HepG2 (cell line): ENCODE data around the gene SOCS1. TPM values are rescaled to one million over a fixed set of nuclear protein-coding genes. Genes with fewer than 3 reads are reported as not detected.

ENCODE experiments used
- ATAC-seq: fragments of 200-7000 bp; cut with Tn5 transposase; 3 replicates; pipeline ENCODE4 v1.9.1; 2020; ENCODE audit warnings: mild to moderate bottlenecking, moderate library complexity
- BruUV-seq: library from RNA; stranded (reverse); fragments of 400-500 nt; replicated peaks from 2 replicates; lab custom pipeline; 2021; lab: Mats Ljungman, UMichigan
- CTCF ChIA-PET: fragments of 300-600 bp; formaldehyde crosslinking; extraction: SDS; loops from one replicate; lab custom pipeline; 2021; ENCODE audit warnings: low total read pairs, inconsistent platforms, low intra/inter-chr PET ratio; lab: Yijun Ruan, JAX
- POLR2A ChIA-PET: fragments of 350-600 bp; sonication (Branson Sonifier 250); formaldehyde crosslinking; loops from one replicate; lab custom pipeline; 2020; ENCODE audit warnings: antibody characterized with exemption, inconsistent platforms; lab: Yijun Ruan, JAX
- DNase-seq: peaks from one replicate; pipeline ENCODE4 v3.0.0-alpha.2; 2015; ENCODE audit warnings: low spot score
- FAIRE-seq: peaks from 3 replicates; lab custom pipeline; 2011; peaks lifted over from hg19 to GRCh38; lab: Jason Lieb, UNC
- H2AFZ ChIP-seq: one replicate; pipeline ENCODE4 v1.6.1; 2011; ENCODE audit warnings: low read length, inconsistent platforms
- H3K27ac ChIP-seq: fragments of 300-600 bp; 3 replicates; pipeline ENCODE4 v1.8.0; 2011; ENCODE audit warnings: mixed run types, mild to moderate bottlenecking, mixed read lengths, low read length, inconsistent platforms; ENCODE audit not compliant: insufficient read depth; ENCODE audit errors: extremely low read length
- H3K27me3 ChIP-seq, 2 experiments: fragments of 200-600 bp in 1 of 2; 2 replicates in 1 of 2; 3 replicates in 1 of 2; pipeline versions ENCODE4 v1.6.0 to v1.8.0; 2011; ENCODE audit warnings: low read length in 2 of 2, mild to moderate bottlenecking in 2 of 2, moderate library complexity in 2 of 2, inconsistent platforms in 1 of 2; ENCODE audit not compliant: insufficient read depth in 2 of 2, control insufficient read depth in 1 of 2
- H3K36me3 ChIP-seq, 2 experiments: fragments of 200-600 bp in 1 of 2; replicated peaks in 1 of 2; 2 replicates in 1 of 2; 3 replicates in 1 of 2; pipeline versions ENCODE4 v1.5.1 to v1.8.0; 2011; ENCODE audit warnings: low read length in 2 of 2, inconsistent platforms in 1 of 2; ENCODE audit not compliant: insufficient read depth in 2 of 2, control insufficient read depth in 1 of 2
- H3K4me1 ChIP-seq: 2 replicates; pipeline ENCODE4 v1.5.1; 2012; ENCODE audit warnings: low read length, inconsistent platforms; ENCODE audit not compliant: insufficient read depth
- H3K4me2 ChIP-seq: 2 replicates; pipeline ENCODE4 v1.6.0; 2011; ENCODE audit warnings: low read depth, low read length, inconsistent platforms
- H3K4me3 ChIP-seq, 3 experiments: fragments of 200-600 bp in 1 of 3; sonication (generic), shearing (Covaris generic) in 1 of 3; replicated peaks in 1 of 3; 2 replicates each; pipeline ENCODE4 v1.5.1; 2011 to 2016; ENCODE audit warnings: low read length in 3 of 3, inconsistent platforms in 2 of 3, low read depth in 2 of 3, mild to moderate bottlenecking in 2 of 3, control low read depth in 1 of 3, mixed read lengths in 1 of 3; ENCODE audit not compliant: insufficient read depth in 1 of 3
- H3K79me2 ChIP-seq: one replicate; pipeline ENCODE4 v1.6.1; 2011; ENCODE audit warnings: low read length, inconsistent platforms; ENCODE audit not compliant: insufficient read depth
- H3K9ac ChIP-seq: 2 replicates; pipeline ENCODE4 v1.6.0; 2011; ENCODE audit warnings: mild to moderate bottlenecking, low read depth, low read length, inconsistent platforms; ENCODE audit not compliant: insufficient read depth
- H3K9me3 ChIP-seq: 2 replicates; pipeline ENCODE4 v1.5.1; 2012; ENCODE audit warnings: mild to moderate bottlenecking, low read length
- H4K20me1 ChIP-seq: 2 replicates; pipeline ENCODE4 v1.6.0; 2011; ENCODE audit warnings: inconsistent platforms, mild to moderate bottlenecking, low read length, moderate library complexity; ENCODE audit not compliant: insufficient read depth
- BCL6 ChIP-seq: IDR thresholded peaks from 2 replicates; pipeline ENCODE4 v1.6.1; 2016; ENCODE audit warnings: missing genetic modification reagents, missing compliant biosample characterization
- ELF4 ChIP-seq: sonication (generic); formaldehyde crosslinking; IDR thresholded peaks from 2 replicates; pipeline ENCODE4 v1.5.0; 2020; ENCODE audit warnings: missing genetic modification reagents, mild to moderate bottlenecking, moderate library complexity, borderline replicate concordance
- FOXC1 ChIP-seq: sonication (generic); formaldehyde crosslinking; IDR thresholded peaks from 2 replicates; pipeline ENCODE4 v1.8.0; 2022; ENCODE audit warnings: mild to moderate bottlenecking, missing genetic modification reagents, borderline replicate concordance
- PPARG ChIP-seq: conservative IDR thresholded peaks from 2 replicates; pipeline ENCODE4 v1.6.1; 2016; ENCODE audit warnings: missing biosample characterization, missing genetic modification reagents
- REPIN1 ChIP-seq: sonication (generic); formaldehyde crosslinking; IDR thresholded peaks from 2 replicates; pipeline ENCODE4 v1.8.0; 2022; ENCODE audit warnings: missing genetic modification reagents, low read depth, mild to moderate bottlenecking, borderline replicate concordance
- SMYD3 ChIP-seq: sonication (generic); formaldehyde crosslinking; IDR thresholded peaks from 2 replicates; pipeline ENCODE4 v1.8.1; 2023; ENCODE audit warnings: mild to moderate bottlenecking, missing genetic modification reagents
- SOX6 ChIP-seq, 2 experiments: fragments of 450-650 bp in 1 of 2; sonication (generic) in 1 of 2; formaldehyde crosslinking in 1 of 2; IDR thresholded peaks; 2 replicates each; pipeline versions ENCODE4 v1.4.0 to v1.6.1; 2017 to 2020; ENCODE audit warnings: antibody characterized with exemption in 1 of 2, mild to moderate bottlenecking in 1 of 2, missing genetic modification reagents in 1 of 2
- TARDBP ChIP-seq: sonication (generic); formaldehyde crosslinking; IDR thresholded peaks from 2 replicates; pipeline ENCODE4 v1.8.0; 2022; ENCODE audit warnings: mild to moderate bottlenecking, missing genetic modification reagents
- TCF7L2 ChIP-seq: IDR thresholded peaks from 2 replicates; pipeline ENCODE4 v1.6.1; 2011; ENCODE audit warnings: mild to moderate bottlenecking, low read depth, low read length, moderate library complexity
- ZC3H13 ChIP-seq: sonication (generic); formaldehyde crosslinking; IDR thresholded peaks from 2 replicates; pipeline ENCODE4 v1.8.1; 2023; ENCODE audit warnings: mild to moderate bottlenecking, missing genetic modification reagents, moderate library complexity
- ZNF83 ChIP-seq: sonication (generic); formaldehyde crosslinking; IDR thresholded peaks from 2 replicates; pipeline ENCODE4 v1.4.0; 2020; ENCODE audit warnings: missing genetic modification reagents, mild to moderate bottlenecking, borderline replicate concordance
- ZSCAN21 ChIP-seq: sonication (generic); formaldehyde crosslinking; IDR thresholded peaks from 2 replicates; pipeline ENCODE4 v1.8.0; 2022; ENCODE audit warnings: mild to moderate bottlenecking, missing genetic modification reagents, moderate library complexity, borderline replicate concordance
- WGBS: methylation state at CpG from one replicate; pipeline ENCODE4 v1.1.6; 2017; ENCODE audit warnings: low lambda C conversion rate; 5-methylcytosine and 5-hydroxymethylcytosine counted together
- in situ Hi-C: cut with HindIII; loops from 2 replicates; pipeline ENCODE4 v1.10.0; 2017; ENCODE audit warnings: low pct_unique_long_range_greater_than_20kb; ENCODE audit not compliant: extremely low pct_ligation_motif_present
- intact Hi-C: fragments of 100-400 bp; cut with micrococcal nuclease; formaldehyde crosslinking; loops from one replicate; pipeline ENCODE4 v1.10.0; 2022; ENCODE audit not compliant: unreplicated experiment
- polyA plus RNA-seq, 8 experiments: library from polyadenylated mRNA; depleted of rRNA in 3 of 8; stranded (reverse) in 7 of 8; unstranded in 1 of 8; fragments of >200 nt; fragmentation: Illumina TruSeq in 4 of 8; extraction: Trizol in 4 of 8; gene quantifications; 2 replicates each; pipeline versions ENCODE4 v1.2.1 to v1.2.3, GENCODE V29; 2011 to 2016; ENCODE audit warnings: low read depth in 4 of 8, missing spikeins in 1 of 8, mixed read lengths in 1 of 8; ENCODE audit not compliant: insufficient read depth in 1 of 8
- total RNA-seq, 5 experiments: library from RNA; depleted of rRNA; stranded (reverse); fragments of >200 nt; fragmentation: Illumina TruSeq; extraction: Trizol; gene quantifications; 2 replicates each; pipeline ENCODE4 v1.2.3, GENCODE V29; 2016; ENCODE audit warnings: low read depth in 1 of 5
- TF ChIP-seq, protein P1 (sequence below): sonication (generic); formaldehyde crosslinking; IDR thresholded peaks from 2 replicates; pipeline ENCODE4 v1.4.0; 2020; ENCODE audit warnings: missing genetic modification reagents, borderline replicate concordance
- TF ChIP-seq, protein P2 (sequence below): sonication (generic); formaldehyde crosslinking; IDR thresholded peaks from 2 replicates; pipeline ENCODE4 v1.5.1; 2020; ENCODE audit warnings: mild to moderate bottlenecking, missing genetic modification reagents, moderate library complexity

SOCS1 gene
- total and polyA plus RNA-seq, 2 of the 13 experiments (the other 11 are each of a cell fraction or from before 2014, with no cell fraction given): 5.3 to 6.3 TPM

DNA sequence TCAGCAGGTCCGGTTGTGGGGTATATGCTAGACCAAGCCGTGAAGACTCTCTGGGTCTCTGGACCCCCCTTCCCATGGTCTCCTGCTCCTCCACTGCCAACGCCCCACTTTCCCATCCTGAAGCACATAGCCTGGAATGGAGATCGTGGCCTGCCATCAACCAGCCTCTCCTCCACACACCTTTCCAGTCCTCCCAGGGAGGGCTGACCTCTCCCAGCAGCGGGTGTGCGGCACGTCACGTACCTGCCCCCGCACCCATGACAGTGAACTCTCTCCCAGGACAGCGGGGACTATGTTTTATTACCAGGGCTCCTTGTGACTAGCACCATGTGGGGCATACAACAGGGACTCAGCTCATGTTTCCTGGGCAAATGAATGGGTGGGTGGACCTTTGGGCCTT lies 15.6 kb upstream of the SOCS1 start (continued):
- TF ChIP-seq FOXC1 (CRISPR knock-in tag) (0 out of 2 replicates have a peak, but pooled peaks have one; percentile 43), ZSCAN21 (CRISPR knock-in tag) (0 out of 2 replicates have a peak, but pooled peaks have one; percentile 17), ZC3H13 (CRISPR knock-in tag) (no peak), TCF7L2 (no peak)

DNA sequence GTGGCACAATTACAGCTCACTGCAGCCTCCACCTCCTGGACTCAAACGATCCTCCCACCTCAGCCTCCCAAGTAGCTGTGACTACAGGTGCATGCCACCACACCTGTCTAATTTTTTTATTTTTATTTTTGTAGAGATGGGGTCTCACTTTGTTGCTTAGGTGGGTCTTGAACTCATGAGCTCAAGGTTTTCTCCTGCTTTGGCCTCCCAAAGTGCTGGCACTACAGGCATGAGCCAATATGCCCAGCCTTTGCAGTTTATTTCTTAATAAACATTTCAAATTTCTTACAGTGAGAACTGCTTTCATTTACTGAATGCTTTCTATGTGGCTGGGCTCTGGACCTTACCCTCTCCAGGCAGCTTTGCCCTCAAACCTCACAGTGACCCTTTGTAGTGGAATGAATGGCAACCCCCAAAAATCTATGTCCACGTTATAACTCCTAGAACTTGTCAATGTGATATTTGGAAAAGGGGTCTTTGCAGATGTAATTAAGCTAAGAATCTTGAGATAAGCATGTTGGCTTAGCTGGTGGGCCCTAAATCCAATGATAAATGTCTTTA lies 14.7 kb upstream of the SOCS1 start:
- H2AFZ ChIP-seq: no peak overlapping the region
- ATAC-seq (peak; percentile 37), DNase-seq (peak; percentile 69), FAIRE-seq (peak; percentile 82)
- intact Hi-C loops (no loop called here), in situ Hi-C loops (no loop called here)
- POLR2A ChIA-PET: interaction anchor here (0.6 to 14.0 kb wide), 5 partner anchors 9 to 101 kb away, joined by 3 to 351 read pairs (median 5); partner anchors contain the start of gene SOCS1
- H3K9me3 ChIP-seq: peaks cover 5% of the 10 kb centered on the region; the same call in 1 of the 2 replicates
- peak overlapping the region; percentile 58 for H3K27ac ChIP-seq
- no TSS peak for BruUV-seq
- peaks cover 89% of the 10 kb centered on the region for H3K4me1 ChIP-seq
- peak overlapping the region; percentile 31 for H3K4me2 ChIP-seq
- CTCF ChIA-PET: no interaction called here
- WGBS: 42% methylated on average over 2 of the region's 2 CpGs
- H3K4me3 ChIP-seq: no peak overlapping the region
- H3K9ac ChIP-seq: peak overlapping the region; percentile 19; the same call in 1 of the 2 replicates
- H3K79me2 ChIP-seq: no peaks in the 10 kb centered on the region
- H3K27me3 ChIP-seq: no peaks in the 10 kb centered on the region
- H3K36me3 ChIP-seq: no peaks in the 10 kb centered on the region
- H4K20me1 ChIP-seq: no peaks in the 10 kb centered on the region
- TF ChIP-seq SMYD3 (CRISPR knock-in tag) (0 out of 2 replicates have a peak, but pooled peaks have one; percentile 62), TARDBP (peak; percentile 68), REPIN1 (peak; percentile 44; the same call in 1 of the 2 replicates), PPARG (CRISPR knock-in tag) (0 out of 2 replicates have a peak, but pooled peaks have one; percentile 16), BCL6 (0 out of 2 replicates have a peak, but pooled peaks have one; percentile 24), ZNF83 (CRISPR knock-in tag) (no peak), SOX6 (IDR thresholded peaks at IDR 0.05) (no peak), SOX6 (CRISPR knock-in tag; IDR thresholded peaks at IDR 0.05) (peak; percentile 49), ELF4 (CRISPR knock-in tag) (peak; percentile 33; the same call in 1 of the 2 replicates)
- TF ChIP-seq, protein P1, sequence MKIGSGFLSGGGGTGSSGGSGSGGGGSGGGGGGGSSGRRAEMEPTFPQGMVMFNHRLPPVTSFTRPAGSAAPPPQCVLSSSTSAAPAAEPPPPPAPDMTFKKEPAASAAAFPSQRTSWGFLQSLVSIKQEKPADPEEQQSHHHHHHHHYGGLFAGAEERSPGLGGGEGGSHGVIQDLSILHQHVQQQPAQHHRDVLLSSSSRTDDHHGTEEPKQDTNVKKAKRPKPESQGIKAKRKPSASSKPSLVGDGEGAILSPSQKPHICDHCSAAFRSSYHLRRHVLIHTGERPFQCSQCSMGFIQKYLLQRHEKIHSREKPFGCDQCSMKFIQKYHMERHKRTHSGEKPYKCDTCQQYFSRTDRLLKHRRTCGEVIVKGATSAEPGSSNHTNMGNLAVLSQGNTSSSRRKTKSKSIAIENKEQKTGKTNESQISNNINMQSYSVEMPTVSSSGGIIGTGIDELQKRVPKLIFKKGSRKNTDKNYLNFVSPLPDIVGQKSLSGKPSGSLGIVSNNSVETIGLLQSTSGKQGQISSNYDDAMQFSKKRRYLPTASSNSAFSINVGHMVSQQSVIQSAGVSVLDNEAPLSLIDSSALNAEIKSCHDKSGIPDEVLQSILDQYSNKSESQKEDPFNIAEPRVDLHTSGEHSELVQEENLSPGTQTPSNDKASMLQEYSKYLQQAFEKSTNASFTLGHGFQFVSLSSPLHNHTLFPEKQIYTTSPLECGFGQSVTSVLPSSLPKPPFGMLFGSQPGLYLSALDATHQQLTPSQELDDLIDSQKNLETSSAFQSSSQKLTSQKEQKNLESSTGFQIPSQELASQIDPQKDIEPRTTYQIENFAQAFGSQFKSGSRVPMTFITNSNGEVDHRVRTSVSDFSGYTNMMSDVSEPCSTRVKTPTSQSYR (CRISPR knock-in tag): peak; percentile 59; the same call in 1 of the 2 replicates
- TF ChIP-seq, protein P2, sequence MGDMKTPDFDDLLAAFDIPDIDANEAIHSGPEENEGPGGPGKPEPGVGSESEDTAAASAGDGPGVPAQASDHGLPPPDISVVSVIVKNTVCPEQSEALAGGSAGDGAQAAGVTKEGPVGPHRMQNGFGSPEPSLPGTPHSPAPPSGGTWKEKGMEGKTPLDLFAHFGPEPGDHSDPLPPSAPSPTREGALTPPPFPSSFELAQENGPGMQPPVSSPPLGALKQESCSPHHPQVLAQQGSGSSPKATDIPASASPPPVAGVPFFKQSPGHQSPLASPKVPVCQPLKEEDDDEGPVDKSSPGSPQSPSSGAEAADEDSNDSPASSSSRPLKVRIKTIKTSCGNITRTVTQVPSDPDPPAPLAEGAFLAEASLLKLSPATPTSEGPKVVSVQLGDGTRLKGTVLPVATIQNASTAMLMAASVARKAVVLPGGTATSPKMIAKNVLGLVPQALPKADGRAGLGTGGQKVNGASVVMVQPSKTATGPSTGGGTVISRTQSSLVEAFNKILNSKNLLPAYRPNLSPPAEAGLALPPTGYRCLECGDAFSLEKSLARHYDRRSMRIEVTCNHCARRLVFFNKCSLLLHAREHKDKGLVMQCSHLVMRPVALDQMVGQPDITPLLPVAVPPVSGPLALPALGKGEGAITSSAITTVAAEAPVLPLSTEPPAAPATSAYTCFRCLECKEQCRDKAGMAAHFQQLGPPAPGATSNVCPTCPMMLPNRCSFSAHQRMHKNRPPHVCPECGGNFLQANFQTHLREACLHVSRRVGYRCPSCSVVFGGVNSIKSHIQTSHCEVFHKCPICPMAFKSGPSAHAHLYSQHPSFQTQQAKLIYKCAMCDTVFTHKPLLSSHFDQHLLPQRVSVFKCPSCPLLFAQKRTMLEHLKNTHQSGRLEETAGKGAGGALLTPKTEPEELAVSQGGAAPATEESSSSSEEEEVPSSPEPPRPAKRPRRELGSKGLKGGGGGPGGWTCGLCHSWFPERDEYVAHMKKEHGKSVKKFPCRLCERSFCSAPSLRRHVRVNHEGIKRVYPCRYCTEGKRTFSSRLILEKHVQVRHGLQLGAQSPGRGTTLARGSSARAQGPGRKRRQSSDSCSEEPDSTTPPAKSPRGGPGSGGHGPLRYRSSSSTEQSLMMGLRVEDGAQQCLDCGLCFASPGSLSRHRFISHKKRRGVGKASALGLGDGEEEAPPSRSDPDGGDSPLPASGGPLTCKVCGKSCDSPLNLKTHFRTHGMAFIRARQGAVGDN (CRISPR knock-in tag): no peak
